HL-60 (cell line): ENCODE measurements around the gene CCDC54.
A peak's percentile ranks its signal among the peaks of the same experiment; 100 is the strongest.

Experiments used
- POLR2AphosphoS5 ChIP-seq: IDR thresholded peaks from 2 replicates; pipeline ENCODE4 v1.6.1; 2012; ENCODE audit warnings: low read depth
- SPI1 ChIP-seq: IDR thresholded peaks from 2 replicates; pipeline ENCODE4 v1.6.1; 2012; ENCODE audit warnings: low read depth, mild to moderate bottlenecking, borderline replicate concordance
- TF ChIP-seq, protein P1 (sequence below): IDR thresholded peaks from one replicate; pipeline ENCODE4 v1.5.1; 2011; ENCODE audit warnings: low read length, control low read depth, inconsistent platforms; ENCODE audit not compliant: insufficient read depth
- TF ChIP-seq, protein P2 (sequence below): IDR thresholded peaks from 2 replicates; pipeline ENCODE4 v1.6.1; 2012; ENCODE audit warnings: low read depth; ENCODE audit not compliant: insufficient replicate concordance

DNA sequence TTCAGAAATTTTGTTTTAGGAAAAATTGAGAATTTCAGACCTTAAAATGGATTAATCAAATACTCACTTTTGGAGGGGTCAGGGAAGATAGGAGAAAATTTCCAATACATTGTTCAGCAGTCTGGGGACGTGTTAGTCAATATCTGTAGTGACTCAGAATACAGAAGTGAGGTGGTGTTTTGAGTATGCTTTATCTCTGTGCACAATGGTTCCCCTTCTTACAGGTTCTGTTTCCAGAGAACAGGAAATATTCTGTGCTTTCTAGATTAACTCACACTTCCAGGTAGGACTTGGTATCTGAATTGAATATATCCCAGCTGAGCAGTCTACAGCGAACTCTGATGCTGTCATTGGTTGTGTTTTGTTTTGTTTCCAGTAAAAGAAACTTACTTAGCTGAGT, 30.7 kb upstream of the CCDC54 start:
- TF ChIP-seq, protein P1, sequence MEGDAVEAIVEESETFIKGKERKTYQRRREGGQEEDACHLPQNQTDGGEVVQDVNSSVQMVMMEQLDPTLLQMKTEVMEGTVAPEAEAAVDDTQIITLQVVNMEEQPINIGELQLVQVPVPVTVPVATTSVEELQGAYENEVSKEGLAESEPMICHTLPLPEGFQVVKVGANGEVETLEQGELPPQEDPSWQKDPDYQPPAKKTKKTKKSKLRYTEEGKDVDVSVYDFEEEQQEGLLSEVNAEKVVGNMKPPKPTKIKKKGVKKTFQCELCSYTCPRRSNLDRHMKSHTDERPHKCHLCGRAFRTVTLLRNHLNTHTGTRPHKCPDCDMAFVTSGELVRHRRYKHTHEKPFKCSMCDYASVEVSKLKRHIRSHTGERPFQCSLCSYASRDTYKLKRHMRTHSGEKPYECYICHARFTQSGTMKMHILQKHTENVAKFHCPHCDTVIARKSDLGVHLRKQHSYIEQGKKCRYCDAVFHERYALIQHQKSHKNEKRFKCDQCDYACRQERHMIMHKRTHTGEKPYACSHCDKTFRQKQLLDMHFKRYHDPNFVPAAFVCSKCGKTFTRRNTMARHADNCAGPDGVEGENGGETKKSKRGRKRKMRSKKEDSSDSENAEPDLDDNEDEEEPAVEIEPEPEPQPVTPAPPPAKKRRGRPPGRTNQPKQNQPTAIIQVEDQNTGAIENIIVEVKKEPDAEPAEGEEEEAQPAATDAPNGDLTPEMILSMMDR, result no peak
- TF ChIP-seq, protein P2, sequence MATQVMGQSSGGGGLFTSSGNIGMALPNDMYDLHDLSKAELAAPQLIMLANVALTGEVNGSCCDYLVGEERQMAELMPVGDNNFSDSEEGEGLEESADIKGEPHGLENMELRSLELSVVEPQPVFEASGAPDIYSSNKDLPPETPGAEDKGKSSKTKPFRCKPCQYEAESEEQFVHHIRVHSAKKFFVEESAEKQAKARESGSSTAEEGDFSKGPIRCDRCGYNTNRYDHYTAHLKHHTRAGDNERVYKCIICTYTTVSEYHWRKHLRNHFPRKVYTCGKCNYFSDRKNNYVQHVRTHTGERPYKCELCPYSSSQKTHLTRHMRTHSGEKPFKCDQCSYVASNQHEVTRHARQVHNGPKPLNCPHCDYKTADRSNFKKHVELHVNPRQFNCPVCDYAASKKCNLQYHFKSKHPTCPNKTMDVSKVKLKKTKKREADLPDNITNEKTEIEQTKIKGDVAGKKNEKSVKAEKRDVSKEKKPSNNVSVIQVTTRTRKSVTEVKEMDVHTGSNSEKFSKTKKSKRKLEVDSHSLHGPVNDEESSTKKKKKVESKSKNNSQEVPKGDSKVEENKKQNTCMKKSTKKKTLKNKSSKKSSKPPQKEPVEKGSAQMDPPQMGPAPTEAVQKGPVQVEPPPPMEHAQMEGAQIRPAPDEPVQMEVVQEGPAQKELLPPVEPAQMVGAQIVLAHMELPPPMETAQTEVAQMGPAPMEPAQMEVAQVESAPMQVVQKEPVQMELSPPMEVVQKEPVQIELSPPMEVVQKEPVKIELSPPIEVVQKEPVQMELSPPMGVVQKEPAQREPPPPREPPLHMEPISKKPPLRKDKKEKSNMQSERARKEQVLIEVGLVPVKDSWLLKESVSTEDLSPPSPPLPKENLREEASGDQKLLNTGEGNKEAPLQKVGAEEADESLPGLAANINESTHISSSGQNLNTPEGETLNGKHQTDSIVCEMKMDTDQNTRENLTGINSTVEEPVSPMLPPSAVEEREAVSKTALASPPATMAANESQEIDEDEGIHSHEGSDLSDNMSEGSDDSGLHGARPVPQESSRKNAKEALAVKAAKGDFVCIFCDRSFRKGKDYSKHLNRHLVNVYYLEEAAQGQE, result no peak
- TF ChIP-seq POLR2AphosphoS5, result no peak
- peak; percentile 15; the same call in 1 of the 2 replicates for TF ChIP-seq SPI1
